Measurements from ENCODE around the gene ALDH1L1. TPM values are rescaled to one million over a fixed set of nuclear protein-coding genes. Genes with fewer than 3 reads are reported as not detected.

Gene ALDH1L1
- total RNA-seq, 4 donors from 2014 or later: 2.3 to 8.1 (median 6.0) TPM

- peak; percentile 29 to 90 for DNase-seq (ENCODE audit: low spot score in 2 of 2)
Observed at GRCh38 chr3:126081618-126082361, 98.6 kb downstream of the ALDH1L1 start.

GRCh38 chr3:126080970-126081369, 99.4 kb downstream of the ALDH1L1 start:
- TF ChIP-seq CTCF (IDR thresholded peaks at IDR 0.05): no peak
- TF ChIP-seq POLR2A (IDR thresholded peaks at IDR 0.05): no peak
- no peak for DNase-seq (ENCODE audit: low spot score in 2 of 2)
- WGBS, 2 donors: 92 to 95% methylated on average over 5 of the region's 5 CpGs
- intact Hi-C loops (cut with DNase I; ENCODE audit: low total_unique reads): no loop called here
- no peak overlapping the region for H3K4me3 ChIP-seq (ENCODE audit: low read depth, poor library complexity, severe bottlenecking)

More at GRCh38 chr3:126081618-126082361, 98.6 kb downstream of the ALDH1L1 start:
- TF ChIP-seq CTCF (IDR thresholded peaks at IDR 0.05) (no peak), POLR2A (IDR thresholded peaks at IDR 0.05) (no peak)
- H3K4me3 ChIP-seq (ENCODE audit: low read depth, poor library complexity, severe bottlenecking): no peak overlapping the region
- 31 to 38% methylated on average over 5 to 9 of the region's 9 CpGs for WGBS, 2 donors
- intact Hi-C loops (cut with DNase I; ENCODE audit: low total_unique reads): no loop called here

GRCh38 chr3:126078866-126079265, 101.5 kb downstream of the ALDH1L1 start:
- TF ChIP-seq POLR2A (IDR thresholded peaks at IDR 0.05) (no peak), CTCF (IDR thresholded peaks at IDR 0.05) (no peak)
- 74 to 77% methylated on average over 4 of the region's 4 CpGs for WGBS, 2 donors
- no peak overlapping the region for H3K4me3 ChIP-seq (ENCODE audit: low read depth, poor library complexity, severe bottlenecking)
- intact Hi-C loops (cut with DNase I; ENCODE audit: low total_unique reads): no loop called here
- peak in 1 of 2 donors; percentile 21 for DNase-seq (ENCODE audit: low spot score in 2 of 2)

- no peak for TF ChIP-seq CTCF (IDR thresholded peaks at IDR 0.05)
- TF ChIP-seq POLR2A (IDR thresholded peaks at IDR 0.05): no peak
- no peak overlapping the region for H3K4me3 ChIP-seq (ENCODE audit: low read depth, poor library complexity, severe bottlenecking)
- intact Hi-C loops (cut with DNase I; ENCODE audit: low total_unique reads): no loop called here
- WGBS, 2 donors: 96% methylated on average over 11 of the region's 11 CpGs
- peak in 1 of 2 donors; percentile 70 for DNase-seq (ENCODE audit: low spot score in 2 of 2)
Observed at GRCh38 chr3:126077754-126078153, 102.6 kb downstream of the ALDH1L1 start.

GRCh38 chr3:126076140-126076539, 104.2 kb downstream of the ALDH1L1 start:
- intact Hi-C loops (cut with DNase I; ENCODE audit: low total_unique reads): no loop called here
- H3K4me3 ChIP-seq (ENCODE audit: low read depth, poor library complexity, severe bottlenecking): no peak overlapping the region
- DNase-seq (ENCODE audit: low spot score in 2 of 2): no peak
- TF ChIP-seq POLR2A (IDR thresholded peaks at IDR 0.05) (no peak), CTCF (IDR thresholded peaks at IDR 0.05) (no peak)

- 88 to 91% methylated on average over 10 of the region's 10 CpGs for WGBS, 2 donors
- H3K4me3 ChIP-seq (ENCODE audit: low read depth, poor library complexity, severe bottlenecking): no peak overlapping the region
- TF ChIP-seq POLR2A (IDR thresholded peaks at IDR 0.05): no peak
- TF ChIP-seq CTCF (IDR thresholded peaks at IDR 0.05): no peak
- intact Hi-C loops (cut with DNase I; ENCODE audit: low total_unique reads): no loop called here
- peak in 1 of 2 donors; percentile 58 for DNase-seq (ENCODE audit: low spot score in 2 of 2)
Observed at GRCh38 chr3:126070146-126070545, 110.2 kb downstream of the ALDH1L1 start.
